GM06990 (cell line): ENCODE data around the gene PSMB9.
"Not testable (repeated sequence)": the region's sequence is repeated elsewhere in the genome, so short reads cannot be mapped to it uniquely, and the experiment has no call there.

Experiments used
- DNase-seq: peaks from one replicate; pipeline ENCODE4 v3.0.0-alpha.2; 2011; ENCODE audit not compliant: insufficient read length; ENCODE audit errors: extremely low read depth
- H3K27me3 ChIP-seq: replicated peaks from 2 replicates; pipeline ENCODE4 v1.6.0; 2011; ENCODE audit warnings: low read length; ENCODE audit not compliant: control insufficient read depth, insufficient read depth
- H3K36me3 ChIP-seq: 2 replicates; pipeline ENCODE4 v1.5.1; 2011; ENCODE audit warnings: low read length; ENCODE audit not compliant: control insufficient read depth, insufficient read depth
- H3K4me3 ChIP-seq: replicated peaks from 2 replicates; pipeline ENCODE4 v1.5.1; 2011; ENCODE audit warnings: low read depth, mild to moderate bottlenecking, control low read depth, low read length
- CTCF ChIP-seq: IDR thresholded peaks from 2 replicates; pipeline ENCODE4 v1.5.1; 2011; ENCODE audit warnings: low read length, control low read depth, mild to moderate bottlenecking, inconsistent platforms; ENCODE audit not compliant: insufficient read depth, poor library complexity, severe bottlenecking

PSMB9 gene

GRCh38 chr6:32867554-32868256 is 13.7 kb downstream of the PSMB9 start:
- peak; percentile 52 for DNase-seq
- H3K4me3 ChIP-seq = no peak overlapping the region
- TF ChIP-seq CTCF = no peak
- H3K36me3 ChIP-seq = no peaks in the 10 kb centered on the region
- no peaks in the 10 kb centered on the region for H3K27me3 ChIP-seq

- Histone ChIP-seq H3K27me3 (no peaks in the 10 kb centered on the region), H3K4me3 (no peak overlapping the region), H3K36me3 (no peaks in the 10 kb centered on the region)
- no peak for DNase-seq
- peak; percentile 79 for TF ChIP-seq CTCF
These were observed 14.3 kb downstream of the PSMB9 start for GRCh38 chr6:32868257-32868788.

GRCh38 chr6:32873947-32874346 is 20.0 kb downstream of the PSMB9 start:
- DNase-seq, H3K27me3 ChIP-seq, H3K36me3 ChIP-seq, H3K4me3 ChIP-seq: not testable (repeated sequence)

GRCh38 chr6:32876603-32877002 is 22.6 kb downstream of the PSMB9 start:
- Histone ChIP-seq H3K36me3 (no peaks in the 10 kb centered on the region), H3K4me3 (no peak overlapping the region), H3K27me3 (no peaks in the 10 kb centered on the region)
- DNase-seq = no peak
- TF ChIP-seq CTCF = no peak

GRCh38 chr6:32879691-32880090 is 25.7 kb downstream of the PSMB9 start:
- Histone ChIP-seq H3K27me3 (no peaks in the 10 kb centered on the region), H3K4me3 (no peak overlapping the region), H3K36me3 (no peaks in the 10 kb centered on the region)
- TF ChIP-seq CTCF = no peak
- DNase-seq = no peak

- H3K27me3 ChIP-seq, H3K4me3 ChIP-seq: not testable (repeated sequence)
These were observed 27.0 kb downstream of the PSMB9 start for GRCh38 chr6:32880962-32881361.

GRCh38 chr6:32882879-32883250 is 28.9 kb downstream of the PSMB9 start:
- H3K4me3 ChIP-seq = no peak overlapping the region
- no peaks in the 10 kb centered on the region for H3K36me3 ChIP-seq
- DNase-seq = no peak
- TF ChIP-seq CTCF = no peak
- H3K27me3 ChIP-seq = no peaks in the 10 kb centered on the region

More at GRCh38 chr6:32880962-32881361, 27.0 kb downstream of the PSMB9 start:
- not testable (repeated sequence) for H3K36me3 ChIP-seq, DNase-seq
